ENCODE results near the gene RPS4Y1. TPM values are rescaled to one million over a fixed set of nuclear protein-coding genes. Genes with fewer than 3 reads are reported as not detected.

The RPS4Y1 gene
- total RNA-seq, 1 donor from 2014 or later: not detected

DNA sequence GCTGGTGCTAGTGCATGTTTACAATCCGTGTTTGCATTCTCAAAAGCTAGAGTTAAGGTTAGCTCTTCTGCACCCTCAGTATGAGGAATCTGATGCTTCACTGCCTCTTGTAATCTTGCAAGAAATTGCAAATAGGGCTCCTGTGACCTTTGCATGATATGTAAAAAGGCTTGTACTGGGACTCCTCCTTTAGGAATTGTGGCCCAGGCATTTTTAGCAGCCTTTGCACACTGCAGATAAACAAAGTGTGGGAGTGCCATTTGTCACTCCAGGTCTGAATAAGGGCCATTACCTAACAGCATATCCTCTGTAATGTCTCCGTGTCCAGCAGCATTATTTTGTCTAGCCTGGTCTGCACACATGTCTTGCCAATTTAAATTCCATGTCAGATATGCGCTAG, 44.5 kb downstream of the RPS4Y1 start:
- DNase-seq (ENCODE audit: extremely low spot score, unreplicated experiment): no peak
- Mint-ChIP-seq H3K9me3 (no peaks in the 10 kb centered on the region), H3K4me1 (ENCODE audit: unreplicated experiment) (no peaks in the 10 kb centered on the region), H3K4me3 (no peak overlapping the region), H3K27ac (no peak overlapping the region), H3K27me3 (no peaks in the 10 kb centered on the region), H3K36me3 (no peaks in the 10 kb centered on the region)
- TF ChIP-seq, protein P1, sequence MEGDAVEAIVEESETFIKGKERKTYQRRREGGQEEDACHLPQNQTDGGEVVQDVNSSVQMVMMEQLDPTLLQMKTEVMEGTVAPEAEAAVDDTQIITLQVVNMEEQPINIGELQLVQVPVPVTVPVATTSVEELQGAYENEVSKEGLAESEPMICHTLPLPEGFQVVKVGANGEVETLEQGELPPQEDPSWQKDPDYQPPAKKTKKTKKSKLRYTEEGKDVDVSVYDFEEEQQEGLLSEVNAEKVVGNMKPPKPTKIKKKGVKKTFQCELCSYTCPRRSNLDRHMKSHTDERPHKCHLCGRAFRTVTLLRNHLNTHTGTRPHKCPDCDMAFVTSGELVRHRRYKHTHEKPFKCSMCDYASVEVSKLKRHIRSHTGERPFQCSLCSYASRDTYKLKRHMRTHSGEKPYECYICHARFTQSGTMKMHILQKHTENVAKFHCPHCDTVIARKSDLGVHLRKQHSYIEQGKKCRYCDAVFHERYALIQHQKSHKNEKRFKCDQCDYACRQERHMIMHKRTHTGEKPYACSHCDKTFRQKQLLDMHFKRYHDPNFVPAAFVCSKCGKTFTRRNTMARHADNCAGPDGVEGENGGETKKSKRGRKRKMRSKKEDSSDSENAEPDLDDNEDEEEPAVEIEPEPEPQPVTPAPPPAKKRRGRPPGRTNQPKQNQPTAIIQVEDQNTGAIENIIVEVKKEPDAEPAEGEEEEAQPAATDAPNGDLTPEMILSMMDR (conservative IDR thresholded peaks at IDR 0.05): no peak

DNA sequence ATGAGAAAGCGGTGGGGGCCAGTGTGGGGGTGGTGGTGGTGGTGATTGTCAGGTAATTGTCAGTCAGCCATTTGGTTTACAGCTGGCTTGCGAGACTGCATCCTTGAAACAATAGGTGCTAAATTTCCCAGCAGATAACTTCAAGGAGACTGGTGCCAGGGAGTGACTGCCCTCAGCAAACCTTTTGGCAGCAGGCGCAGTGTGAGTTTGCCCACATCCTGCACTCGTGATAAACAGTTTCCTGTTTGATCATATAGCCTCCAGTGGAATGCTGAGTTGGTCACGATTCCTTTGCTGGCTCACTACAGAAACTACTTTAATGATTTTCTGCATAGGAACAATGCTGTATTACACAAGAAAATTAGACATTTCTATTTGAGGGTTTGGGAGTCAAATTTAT, 46.0 kb downstream of the RPS4Y1 start:
- Mint-ChIP-seq H3K36me3 (no peaks in the 10 kb centered on the region), H3K27ac (no peak overlapping the region), H3K4me1 (ENCODE audit: unreplicated experiment) (no peaks in the 10 kb centered on the region), H3K9me3 (no peaks in the 10 kb centered on the region), H3K27me3 (no peaks in the 10 kb centered on the region), H3K4me3 (no peak overlapping the region)
- no peak for DNase-seq (ENCODE audit: extremely low spot score, unreplicated experiment)
- TF ChIP-seq, protein P1 (conservative IDR thresholded peaks at IDR 0.05): no peak

DNA sequence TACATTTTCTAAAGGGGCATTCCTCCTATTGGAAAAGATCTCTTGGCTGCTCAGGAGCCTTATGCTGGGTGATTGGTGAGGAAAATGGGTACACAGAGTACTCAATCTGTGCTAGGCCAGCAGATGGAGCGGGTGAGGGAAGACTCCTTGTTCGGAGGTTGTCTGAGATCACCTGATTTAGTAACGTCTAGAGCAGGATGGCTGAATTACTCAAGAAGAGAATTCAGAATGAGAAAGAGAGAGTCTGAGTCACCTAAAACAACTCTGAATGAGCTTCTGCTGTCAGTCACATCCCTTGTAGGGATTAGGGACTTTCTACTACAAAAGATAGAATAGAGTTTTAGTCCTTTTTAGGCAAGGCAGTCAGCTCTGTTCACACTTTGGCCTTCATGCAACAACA, 46.6 kb downstream of the RPS4Y1 start:
- Mint-ChIP-seq H3K4me3 (no peak overlapping the region), H3K9me3 (no peaks in the 10 kb centered on the region), H3K36me3 (no peaks in the 10 kb centered on the region), H3K27me3 (no peaks in the 10 kb centered on the region), H3K4me1 (ENCODE audit: unreplicated experiment) (no peaks in the 10 kb centered on the region), H3K27ac (no peak overlapping the region)
- no peak for DNase-seq (ENCODE audit: extremely low spot score, unreplicated experiment)
- TF ChIP-seq, protein P1 (conservative IDR thresholded peaks at IDR 0.05): no peak

DNA sequence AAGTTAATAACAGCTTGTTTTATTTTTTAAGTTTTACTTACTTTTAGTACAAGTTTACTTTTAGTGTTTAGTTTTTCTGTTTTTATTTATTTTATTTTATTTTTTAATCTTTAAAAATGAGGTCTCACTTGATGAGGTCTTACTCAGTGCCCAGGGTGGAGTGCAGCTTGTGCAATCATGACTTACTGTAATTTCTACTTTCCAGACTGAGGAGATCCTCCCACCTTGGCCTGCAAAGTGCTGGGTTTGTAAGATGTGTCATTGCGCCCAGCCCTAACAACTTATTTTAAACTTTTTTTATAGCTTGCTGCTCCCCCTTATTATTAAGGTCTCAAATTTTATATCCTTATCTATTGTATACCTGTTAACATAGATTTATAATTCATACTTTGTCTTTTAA, 52.1 kb downstream of the RPS4Y1 start:
- Mint-ChIP-seq H3K4me3 (no peak overlapping the region), H3K4me1 (ENCODE audit: unreplicated experiment) (no peaks in the 10 kb centered on the region), H3K27me3 (no peaks in the 10 kb centered on the region), H3K9me3 (no peaks in the 10 kb centered on the region), H3K27ac (no peak overlapping the region), H3K36me3 (no peaks in the 10 kb centered on the region)
- TF ChIP-seq, protein P1 (conservative IDR thresholded peaks at IDR 0.05): no peak
- DNase-seq (ENCODE audit: extremely low spot score, unreplicated experiment): no peak

DNA sequence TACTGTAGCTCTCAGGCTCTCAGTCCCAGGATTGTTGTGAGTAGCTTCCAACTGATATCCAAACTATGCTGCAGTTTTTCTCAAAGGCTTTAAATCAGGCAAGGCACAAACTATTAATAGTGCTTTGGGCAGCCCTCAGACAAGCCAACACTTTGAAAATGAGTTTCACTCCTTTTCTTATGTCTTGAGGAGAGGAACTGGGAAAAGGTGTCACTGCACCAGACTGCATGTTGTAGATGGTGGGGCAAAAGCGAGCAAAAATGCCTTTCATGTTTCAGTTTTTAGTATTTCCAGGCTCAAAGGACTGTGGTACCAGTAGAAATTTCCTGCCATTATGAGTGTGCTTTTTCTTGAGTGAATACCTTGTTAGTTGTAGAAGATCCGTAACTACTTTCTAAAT, 54.6 kb downstream of the RPS4Y1 start:
- Mint-ChIP-seq H3K4me3 (no peak overlapping the region), H3K36me3 (no peaks in the 10 kb centered on the region), H3K27ac (no peak overlapping the region), H3K9me3 (no peaks in the 10 kb centered on the region), H3K27me3 (no peaks in the 10 kb centered on the region), H3K4me1 (ENCODE audit: unreplicated experiment) (no peaks in the 10 kb centered on the region)
- TF ChIP-seq, protein P1 (conservative IDR thresholded peaks at IDR 0.05): no peak
- DNase-seq (ENCODE audit: extremely low spot score, unreplicated experiment): no peak

DNA sequence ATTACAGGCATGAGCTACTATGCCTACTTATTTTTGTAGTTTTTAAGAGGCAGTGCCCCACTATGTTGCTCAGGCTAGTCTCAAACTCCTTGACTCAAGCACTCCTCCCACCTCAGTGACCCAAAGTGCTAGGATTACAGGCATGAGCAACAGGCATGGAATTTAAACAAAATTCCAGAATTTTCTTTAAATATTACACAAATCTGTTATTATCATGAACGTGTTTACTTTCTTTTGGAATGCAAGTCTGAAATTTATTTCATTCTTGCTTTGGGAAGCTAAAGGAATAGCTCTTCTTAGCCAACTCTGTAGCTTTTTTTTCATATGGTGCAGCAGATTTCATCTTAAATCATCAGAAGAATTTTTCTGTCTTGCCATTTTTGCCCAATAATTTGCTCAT, 66.0 kb downstream of the RPS4Y1 start:
- Mint-ChIP-seq H3K27ac (no peak overlapping the region), H3K4me1 (ENCODE audit: unreplicated experiment) (no peaks in the 10 kb centered on the region), H3K27me3 (no peaks in the 10 kb centered on the region), H3K4me3 (no peak overlapping the region), H3K36me3 (no peaks in the 10 kb centered on the region), H3K9me3 (no peaks in the 10 kb centered on the region)
- TF ChIP-seq, protein P1 (conservative IDR thresholded peaks at IDR 0.05): no peak
- no peak for DNase-seq (ENCODE audit: extremely low spot score, unreplicated experiment)
